HepG2 (cell line): ENCODE measurements around the gene LINGO1. TPM values are rescaled to one million over a fixed set of nuclear protein-coding genes. Genes with fewer than 3 reads are reported as not detected.

Source experiments
- ATAC-seq: fragments of 200-7000 bp; cut with Tn5 transposase; 3 replicates; pipeline ENCODE4 v1.9.1; 2020; ENCODE audit warnings: mild to moderate bottlenecking, moderate library complexity
- BruUV-seq: library from RNA; stranded (reverse); fragments of 400-500 nt; replicated peaks from 2 replicates; lab custom pipeline; 2021; lab: Mats Ljungman, UMichigan
- CTCF ChIA-PET: fragments of 300-600 bp; formaldehyde crosslinking; extraction: SDS; loops from one replicate; lab custom pipeline; 2021; ENCODE audit warnings: low total read pairs, inconsistent platforms, low intra/inter-chr PET ratio; lab: Yijun Ruan, JAX
- POLR2A ChIA-PET: fragments of 350-600 bp; sonication (Branson Sonifier 250); formaldehyde crosslinking; loops from one replicate; lab custom pipeline; 2020; ENCODE audit warnings: antibody characterized with exemption, inconsistent platforms; lab: Yijun Ruan, JAX
- DNase-seq: peaks from one replicate; pipeline ENCODE4 v3.0.0-alpha.2; 2015; ENCODE audit warnings: low spot score
- FAIRE-seq: peaks from 3 replicates; lab custom pipeline; 2011; peaks lifted over from hg19 to GRCh38; lab: Jason Lieb, UNC
- H2AFZ ChIP-seq: one replicate; pipeline ENCODE4 v1.6.1; 2011; ENCODE audit warnings: low read length, inconsistent platforms
- H3K27ac ChIP-seq: fragments of 300-600 bp; 3 replicates; pipeline ENCODE4 v1.8.0; 2011; ENCODE audit warnings: mixed run types, mild to moderate bottlenecking, mixed read lengths, low read length, inconsistent platforms; ENCODE audit not compliant: insufficient read depth; ENCODE audit errors: extremely low read length
- H3K27me3 ChIP-seq, 2 experiments: fragments of 200-600 bp in 1 of 2; 2 replicates in 1 of 2; 3 replicates in 1 of 2; pipeline versions ENCODE4 v1.6.0 to v1.8.0; 2011; ENCODE audit warnings: low read length in 2 of 2, mild to moderate bottlenecking in 2 of 2, moderate library complexity in 2 of 2, inconsistent platforms in 1 of 2; ENCODE audit not compliant: insufficient read depth in 2 of 2, control insufficient read depth in 1 of 2
- H3K36me3 ChIP-seq, 2 experiments: fragments of 200-600 bp in 1 of 2; replicated peaks in 1 of 2; 2 replicates in 1 of 2; 3 replicates in 1 of 2; pipeline versions ENCODE4 v1.5.1 to v1.8.0; 2011; ENCODE audit warnings: low read length in 2 of 2, inconsistent platforms in 1 of 2; ENCODE audit not compliant: insufficient read depth in 2 of 2, control insufficient read depth in 1 of 2
- H3K4me1 ChIP-seq: 2 replicates; pipeline ENCODE4 v1.5.1; 2012; ENCODE audit warnings: low read length, inconsistent platforms; ENCODE audit not compliant: insufficient read depth
- H3K4me2 ChIP-seq: 2 replicates; pipeline ENCODE4 v1.6.0; 2011; ENCODE audit warnings: low read depth, low read length, inconsistent platforms
- H3K4me3 ChIP-seq, 3 experiments: fragments of 200-600 bp in 1 of 3; sonication (generic), shearing (Covaris generic) in 1 of 3; replicated peaks in 1 of 3; 2 replicates each; pipeline ENCODE4 v1.5.1; 2011 to 2016; ENCODE audit warnings: low read length in 3 of 3, inconsistent platforms in 2 of 3, low read depth in 2 of 3, mild to moderate bottlenecking in 2 of 3, control low read depth in 1 of 3, mixed read lengths in 1 of 3; ENCODE audit not compliant: insufficient read depth in 1 of 3
- H3K79me2 ChIP-seq: one replicate; pipeline ENCODE4 v1.6.1; 2011; ENCODE audit warnings: low read length, inconsistent platforms; ENCODE audit not compliant: insufficient read depth
- H3K9ac ChIP-seq: 2 replicates; pipeline ENCODE4 v1.6.0; 2011; ENCODE audit warnings: mild to moderate bottlenecking, low read depth, low read length, inconsistent platforms; ENCODE audit not compliant: insufficient read depth
- H3K9me3 ChIP-seq: 2 replicates; pipeline ENCODE4 v1.5.1; 2012; ENCODE audit warnings: mild to moderate bottlenecking, low read length
- H4K20me1 ChIP-seq: 2 replicates; pipeline ENCODE4 v1.6.0; 2011; ENCODE audit warnings: inconsistent platforms, mild to moderate bottlenecking, low read length, moderate library complexity; ENCODE audit not compliant: insufficient read depth
- DPF2 ChIP-seq: sonication (generic); formaldehyde crosslinking; IDR thresholded peaks from 2 replicates; pipeline ENCODE4 v1.4.0; 2020; ENCODE audit warnings: mild to moderate bottlenecking, low read depth, missing genetic modification reagents, borderline replicate concordance
- EHMT2 ChIP-seq: fragments of 200-600 bp; sonication (generic); IDR thresholded peaks from 2 replicates; pipeline ENCODE4 v1.7.0; 2017; ENCODE audit warnings: antibody characterized with exemption, low read depth, low read length, borderline replicate concordance
- GTF3A ChIP-seq: sonication (generic); formaldehyde crosslinking; conservative IDR thresholded peaks from 2 replicates; pipeline ENCODE4 v1.4.0; 2020; ENCODE audit warnings: mild to moderate bottlenecking, missing genetic modification reagents
- HMGXB4 ChIP-seq, 2 experiments: sonication (generic) in 1 of 2; formaldehyde crosslinking in 1 of 2; IDR thresholded peaks; 2 replicates each; pipeline versions ENCODE4 v1.4.0 to v1.6.1; 2018 to 2020; ENCODE audit warnings: missing genetic modification reagents in 2 of 2, borderline replicate concordance in 1 of 2, low read depth in 1 of 2, mild to moderate bottlenecking in 1 of 2, missing biosample characterization in 1 of 2
- NFE2 ChIP-seq: sonication (generic); formaldehyde crosslinking; IDR thresholded peaks from 2 replicates; pipeline ENCODE4 v1.4.0; 2020; ENCODE audit warnings: missing genetic modification reagents
- RAD51 ChIP-seq: fragments of 450-650 bp; IDR thresholded peaks from 2 replicates; pipeline ENCODE4 v1.6.1; 2016; ENCODE audit warnings: borderline replicate concordance
- SIX4 ChIP-seq: sonication (generic); formaldehyde crosslinking; IDR thresholded peaks from 2 replicates; pipeline ENCODE4 v1.4.0; 2020; ENCODE audit warnings: missing genetic modification reagents
- ZBTB39 ChIP-seq: sonication (generic); formaldehyde crosslinking; IDR thresholded peaks from 2 replicates; pipeline ENCODE4 v1.5.0; 2020; ENCODE audit warnings: missing genetic modification reagents
- ZMYM4 ChIP-seq: sonication (generic); formaldehyde crosslinking; IDR thresholded peaks from 2 replicates; pipeline ENCODE4 v1.8.1; 2023; ENCODE audit warnings: mild to moderate bottlenecking, missing genetic modification reagents
- ZNF160 ChIP-seq: sonication (generic); formaldehyde crosslinking; IDR thresholded peaks from 2 replicates; pipeline ENCODE4 v1.8.0; 2022; ENCODE audit warnings: mild to moderate bottlenecking, inconsistent platforms, missing genetic modification reagents
- ZNF644 ChIP-seq: IDR thresholded peaks from 2 replicates; pipeline ENCODE4 v1.6.1; 2016; ENCODE audit warnings: low read depth
- ZNF678 ChIP-seq: sonication (generic); formaldehyde crosslinking; IDR thresholded peaks from 2 replicates; pipeline ENCODE4 v1.4.0; 2020; ENCODE audit warnings: mild to moderate bottlenecking, missing genetic modification reagents
- ZNF703 ChIP-seq: sonication (generic); formaldehyde crosslinking; IDR thresholded peaks from 2 replicates; pipeline ENCODE4 v1.5.1; 2020; ENCODE audit warnings: missing genetic modification reagents, mild to moderate bottlenecking, moderate library complexity, borderline replicate concordance
- WGBS: methylation state at CpG from one replicate; pipeline ENCODE4 v1.1.6; 2017; ENCODE audit warnings: low lambda C conversion rate; 5-methylcytosine and 5-hydroxymethylcytosine counted together
- in situ Hi-C: cut with HindIII; loops from 2 replicates; pipeline ENCODE4 v1.10.0; 2017; ENCODE audit warnings: low pct_unique_long_range_greater_than_20kb; ENCODE audit not compliant: extremely low pct_ligation_motif_present
- intact Hi-C: fragments of 100-400 bp; cut with micrococcal nuclease; formaldehyde crosslinking; loops from one replicate; pipeline ENCODE4 v1.10.0; 2022; ENCODE audit not compliant: unreplicated experiment
- polyA plus RNA-seq, 8 experiments: library from polyadenylated mRNA; depleted of rRNA in 3 of 8; stranded (reverse) in 7 of 8; unstranded in 1 of 8; fragments of >200 nt; fragmentation: Illumina TruSeq in 4 of 8; extraction: Trizol in 4 of 8; gene quantifications; 2 replicates each; pipeline versions ENCODE4 v1.2.1 to v1.2.3, GENCODE V29; 2011 to 2016; ENCODE audit warnings: low read depth in 4 of 8, missing spikeins in 1 of 8, mixed read lengths in 1 of 8; ENCODE audit not compliant: insufficient read depth in 1 of 8
- total RNA-seq, 5 experiments: library from RNA; depleted of rRNA; stranded (reverse); fragments of >200 nt; fragmentation: Illumina TruSeq; extraction: Trizol; gene quantifications; 2 replicates each; pipeline ENCODE4 v1.2.3, GENCODE V29; 2016; ENCODE audit warnings: low read depth in 1 of 5

The LINGO1 gene
- total and polyA plus RNA-seq, 2 of the 13 experiments (the other 11 are each of a cell fraction or from before 2014, with no cell fraction given) = 0.07 TPM; not detected in 1

- H2AFZ ChIP-seq = no peak overlapping the region
- H3K4me2 ChIP-seq = no peak overlapping the region
- FAIRE-seq (no peak), DNase-seq (no peak), ATAC-seq (no peak)
- H3K9me3 ChIP-seq = no peaks in the 10 kb centered on the region
- no peaks in the 10 kb centered on the region for H3K36me3 ChIP-seq
- 20% methylated on average over 3 of the region's 4 CpGs for WGBS
- no peak for TF ChIP-seq ZBTB39
- no peak for TF ChIP-seq HMGXB4 (CRISPR knock-in tag; IDR thresholded peaks at IDR 0.05; ENCODE audit: borderline replicate concordance in 1 of 2, low read depth in 1 of 2)
- no peak for TF ChIP-seq SIX4
- TF ChIP-seq ZNF644 (CRISPR knock-in tag) = no peak
- TF ChIP-seq ZMYM4 (CRISPR knock-in tag) = no peak
- TF ChIP-seq GTF3A (CRISPR knock-in tag) = no peak
- TF ChIP-seq NFE2 (CRISPR knock-in tag) = no peak
- no peak for TF ChIP-seq ZNF160 (CRISPR knock-in tag)
- TF ChIP-seq RAD51 = no peak
- TF ChIP-seq ZNF678 (CRISPR knock-in tag) = no peak
- TF ChIP-seq DPF2 (CRISPR knock-in tag) = no peak
- no peak for TF ChIP-seq EHMT2
- TF ChIP-seq ZNF703 (CRISPR knock-in tag) = no peak
- H3K27ac ChIP-seq = no peak overlapping the region
- in situ Hi-C loops = no loop called here
- CTCF ChIA-PET = no interaction called here
- H3K79me2 ChIP-seq = no peaks in the 10 kb centered on the region
- intact Hi-C loops = no loop called here
- H3K4me3 ChIP-seq = no peak overlapping the region
- H4K20me1 ChIP-seq = no peaks in the 10 kb centered on the region
- peaks cover 35% of the 10 kb centered on the region for H3K4me1 ChIP-seq
- no peak overlapping the region for H3K9ac ChIP-seq
- POLR2A ChIA-PET = no interaction called here
- peaks cover 0 to 10% of the 10 kb centered on the region in 2 experiments; a peak in 3 of 5 replicates for H3K27me3 ChIP-seq
- BruUV-seq = no TSS peak
Observed at GRCh38 chr15:77572186-77572585, 60.5 kb downstream of the LINGO1 start.
